Measurements from ENCODE around the gene CADPS.

CADPS gene

DNA sequence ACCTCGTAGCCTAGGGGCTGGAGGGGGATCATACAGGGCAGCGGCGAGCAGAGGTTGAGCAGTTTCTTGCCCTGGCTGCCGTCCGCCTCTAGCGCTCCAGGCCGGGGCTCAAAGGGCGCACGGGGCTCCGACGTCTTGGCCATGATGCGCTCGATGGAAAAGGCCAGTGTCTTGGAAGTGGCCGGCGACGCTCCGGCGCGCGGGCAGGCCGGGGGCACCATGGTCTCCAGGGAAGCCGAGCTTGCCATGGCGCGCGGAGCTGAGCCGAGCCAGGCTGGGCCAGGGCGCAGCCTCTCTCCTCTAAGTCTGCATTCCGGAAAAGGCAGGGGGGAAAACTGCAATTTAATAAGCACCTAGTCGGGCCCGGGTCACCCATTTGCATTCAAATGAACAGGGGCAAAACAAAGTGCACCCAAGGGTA lies 502.6 kb downstream of the CADPS start:
- no peak for TF ChIP-seq ZFX (IDR thresholded peaks at IDR 0.05)
- TF ChIP-seq, protein P1, sequence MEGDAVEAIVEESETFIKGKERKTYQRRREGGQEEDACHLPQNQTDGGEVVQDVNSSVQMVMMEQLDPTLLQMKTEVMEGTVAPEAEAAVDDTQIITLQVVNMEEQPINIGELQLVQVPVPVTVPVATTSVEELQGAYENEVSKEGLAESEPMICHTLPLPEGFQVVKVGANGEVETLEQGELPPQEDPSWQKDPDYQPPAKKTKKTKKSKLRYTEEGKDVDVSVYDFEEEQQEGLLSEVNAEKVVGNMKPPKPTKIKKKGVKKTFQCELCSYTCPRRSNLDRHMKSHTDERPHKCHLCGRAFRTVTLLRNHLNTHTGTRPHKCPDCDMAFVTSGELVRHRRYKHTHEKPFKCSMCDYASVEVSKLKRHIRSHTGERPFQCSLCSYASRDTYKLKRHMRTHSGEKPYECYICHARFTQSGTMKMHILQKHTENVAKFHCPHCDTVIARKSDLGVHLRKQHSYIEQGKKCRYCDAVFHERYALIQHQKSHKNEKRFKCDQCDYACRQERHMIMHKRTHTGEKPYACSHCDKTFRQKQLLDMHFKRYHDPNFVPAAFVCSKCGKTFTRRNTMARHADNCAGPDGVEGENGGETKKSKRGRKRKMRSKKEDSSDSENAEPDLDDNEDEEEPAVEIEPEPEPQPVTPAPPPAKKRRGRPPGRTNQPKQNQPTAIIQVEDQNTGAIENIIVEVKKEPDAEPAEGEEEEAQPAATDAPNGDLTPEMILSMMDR (conservative IDR thresholded peaks at IDR 0.05): no peak
- H3K27ac ChIP-seq: no peak overlapping the region

DNA sequence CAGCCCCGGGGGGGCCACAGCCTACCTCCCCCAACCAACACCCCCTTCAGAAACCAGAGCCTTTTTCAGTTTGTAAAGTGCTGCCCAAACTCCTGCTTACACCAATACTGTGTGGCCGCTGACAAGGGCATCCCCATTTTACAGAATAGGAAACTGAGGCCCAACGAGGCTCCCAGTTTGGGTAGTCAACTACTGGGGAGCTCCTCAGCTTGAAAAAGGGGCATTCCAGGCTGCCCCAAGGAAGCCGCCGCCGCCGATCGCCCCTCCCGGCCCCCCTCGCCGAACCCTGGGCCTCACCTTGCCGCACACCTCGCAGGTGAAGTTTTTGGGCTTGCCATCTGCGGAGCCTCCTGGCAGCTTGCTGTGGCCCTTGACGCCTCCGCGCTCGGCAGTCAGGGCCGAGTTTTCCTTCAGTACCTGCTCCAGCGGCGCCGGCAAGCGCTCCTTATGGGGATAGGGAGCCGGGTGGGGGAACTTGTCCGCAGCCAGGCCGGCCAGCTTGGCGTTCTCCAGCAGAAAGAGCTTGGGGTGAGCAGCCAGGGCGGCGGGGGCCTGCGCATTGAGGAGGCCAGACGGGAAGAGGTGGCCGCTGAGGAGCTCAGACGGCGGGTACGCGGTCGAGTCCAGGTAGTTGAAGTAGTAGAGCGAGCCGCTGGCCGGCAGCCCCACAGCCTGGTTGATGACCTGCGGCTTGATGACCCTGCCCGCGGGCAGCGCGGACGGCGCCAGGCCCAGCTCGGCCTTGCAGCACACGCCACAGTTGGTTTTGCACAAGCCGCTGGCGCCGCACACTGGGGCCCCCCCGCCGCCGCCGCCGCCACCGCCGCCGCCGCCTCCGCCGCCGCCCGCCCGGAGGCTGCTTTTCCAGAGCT lies 503.3 kb downstream of the CADPS start:
- H3K27ac ChIP-seq: no peak overlapping the region
- no peak for TF ChIP-seq ZFX (IDR thresholded peaks at IDR 0.05)
- TF ChIP-seq, protein P1 (conservative IDR thresholded peaks at IDR 0.05): no peak

DNA sequence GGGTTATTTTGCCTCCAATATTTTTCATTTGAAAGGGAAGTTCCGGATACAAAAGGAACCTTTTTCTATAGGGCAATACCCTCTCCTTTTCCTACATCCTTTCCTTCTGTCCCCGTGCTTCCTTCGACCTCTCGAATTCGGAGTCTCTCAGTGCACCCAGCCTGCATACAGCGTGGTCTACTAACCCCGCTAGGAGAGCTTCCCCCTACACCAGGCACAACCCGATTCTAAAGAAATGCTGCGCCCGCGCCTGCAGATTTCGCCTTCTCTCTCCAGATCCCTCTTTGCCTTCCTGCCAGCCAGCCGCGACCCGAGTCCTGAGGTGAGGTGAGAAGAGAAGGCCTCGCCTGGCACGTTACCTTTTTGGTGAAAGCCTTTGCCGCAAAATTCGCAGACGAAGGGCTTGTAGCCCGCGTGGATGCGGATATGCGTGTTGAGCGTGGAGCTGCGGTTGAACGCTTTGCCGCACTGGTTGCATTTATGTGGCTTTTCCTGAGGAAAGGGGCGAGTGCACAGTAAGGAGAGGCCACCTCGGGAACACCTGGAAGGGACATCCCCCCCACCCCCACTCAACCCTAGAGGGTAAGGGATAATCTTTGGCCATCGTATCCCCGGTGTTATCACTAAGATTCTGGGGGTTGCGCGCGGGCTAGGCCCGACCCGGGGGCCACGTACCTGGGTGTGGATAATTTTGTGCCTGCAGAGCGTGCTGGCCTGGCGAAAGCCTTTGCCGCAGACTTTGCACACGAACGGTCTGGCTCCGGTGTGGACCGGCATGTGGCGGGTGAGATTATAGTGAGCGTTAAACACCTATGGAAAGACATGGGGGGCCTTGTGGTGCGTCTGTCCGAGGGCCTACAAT lies 504.1 kb downstream of the CADPS start:
- TF ChIP-seq, protein P1 (conservative IDR thresholded peaks at IDR 0.05): no peak
- no peak for TF ChIP-seq ZFX (IDR thresholded peaks at IDR 0.05)
- H3K27ac ChIP-seq: no peak overlapping the region

DNA sequence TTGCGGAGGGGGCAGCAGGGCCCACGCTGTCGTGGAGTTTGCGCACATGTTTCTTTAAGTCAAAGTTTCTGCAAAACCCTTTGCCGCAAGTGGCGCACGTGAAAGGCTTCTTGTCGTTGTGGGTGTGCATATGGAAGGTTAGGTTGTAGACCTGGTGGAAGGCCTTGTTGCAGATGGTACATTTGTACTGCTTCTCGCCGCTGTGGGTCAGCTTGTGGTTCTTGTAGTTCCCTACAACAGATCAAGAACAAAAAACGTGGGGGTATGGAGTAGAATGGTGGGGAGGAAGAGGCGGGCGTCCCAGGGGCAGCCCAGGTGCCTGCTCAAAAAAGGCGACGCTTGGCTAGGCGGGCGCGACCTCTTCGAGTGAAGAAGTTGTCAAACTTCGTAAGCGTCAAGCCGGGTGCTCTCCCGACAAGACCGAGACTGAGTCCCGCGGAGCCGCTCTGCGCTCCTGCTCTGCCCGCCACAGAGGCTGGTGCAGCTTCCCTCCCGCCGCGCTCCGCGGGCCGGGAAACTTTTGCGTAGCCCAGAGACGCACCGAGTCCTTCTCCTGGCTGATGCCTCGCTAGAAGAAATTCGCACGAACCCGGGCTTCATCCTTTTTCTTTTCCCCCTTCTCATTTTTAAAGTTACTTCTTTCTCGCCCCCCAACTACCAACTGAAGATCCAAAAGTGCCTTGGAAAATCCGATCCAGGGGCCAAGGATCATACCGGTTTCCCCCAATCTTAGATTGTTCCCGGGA lies 504.9 kb downstream of the CADPS start:
- H3K27ac ChIP-seq: no peak overlapping the region
- TF ChIP-seq, protein P1 (conservative IDR thresholded peaks at IDR 0.05): no peak
- TF ChIP-seq ZFX (IDR thresholded peaks at IDR 0.05): no peak

DNA sequence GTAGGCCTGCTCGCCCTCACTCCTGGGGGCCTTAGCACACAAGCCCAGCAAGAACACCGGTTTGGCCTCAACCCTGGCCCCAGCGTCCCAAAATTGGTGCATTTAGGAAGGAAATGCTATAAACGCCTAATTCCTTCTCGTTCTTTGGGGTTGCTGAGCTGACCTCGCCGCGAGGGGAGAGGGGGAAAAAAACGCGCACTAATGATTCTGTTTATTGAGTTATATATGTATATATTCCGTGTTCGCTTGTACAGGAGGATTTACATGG lies 505.8 kb downstream of the CADPS start:
- no peak overlapping the region for H3K27ac ChIP-seq
- TF ChIP-seq, protein P1 (conservative IDR thresholded peaks at IDR 0.05): no peak
- no peak for TF ChIP-seq ZFX (IDR thresholded peaks at IDR 0.05)

DNA sequence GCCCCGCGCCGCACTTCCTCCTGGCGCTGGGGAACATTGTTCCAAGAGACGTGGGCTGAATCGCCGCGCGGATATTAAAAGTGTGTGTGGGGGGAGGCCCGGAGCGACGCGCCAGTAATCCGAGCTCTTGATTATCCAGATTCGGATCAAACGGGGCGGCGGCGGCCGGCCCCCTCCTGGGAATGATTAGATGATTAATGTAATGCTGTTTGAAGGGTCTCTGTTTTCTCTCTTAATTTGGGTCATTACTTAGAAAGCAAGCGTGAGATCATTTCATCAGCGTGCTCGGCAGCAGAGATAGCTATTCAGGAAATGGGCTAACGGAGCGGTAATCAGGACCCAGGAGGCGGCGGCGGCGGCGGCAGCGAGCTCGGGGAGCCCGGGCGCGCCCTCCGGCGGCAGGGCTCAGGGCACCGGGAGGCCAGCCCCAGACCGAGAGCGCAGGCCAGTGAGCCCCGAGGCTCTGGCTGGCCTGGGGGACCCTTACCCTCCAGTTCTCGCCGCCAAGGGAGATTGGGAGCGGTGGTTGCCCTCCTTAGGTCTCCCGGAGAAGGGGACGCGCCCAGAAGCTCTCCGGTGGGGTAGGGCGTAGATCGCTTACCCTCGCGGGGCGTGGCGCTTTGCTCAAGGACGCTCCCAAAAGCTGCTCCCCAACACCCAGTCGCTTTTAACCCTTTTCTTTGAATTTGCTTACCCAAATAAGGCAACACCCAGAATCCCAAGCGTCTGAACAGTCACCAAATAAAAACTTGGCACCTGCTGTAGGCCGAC lies 506.3 kb downstream of the CADPS start:
- no peak for TF ChIP-seq ZFX (IDR thresholded peaks at IDR 0.05)
- no peak overlapping the region for H3K27ac ChIP-seq

DNA sequence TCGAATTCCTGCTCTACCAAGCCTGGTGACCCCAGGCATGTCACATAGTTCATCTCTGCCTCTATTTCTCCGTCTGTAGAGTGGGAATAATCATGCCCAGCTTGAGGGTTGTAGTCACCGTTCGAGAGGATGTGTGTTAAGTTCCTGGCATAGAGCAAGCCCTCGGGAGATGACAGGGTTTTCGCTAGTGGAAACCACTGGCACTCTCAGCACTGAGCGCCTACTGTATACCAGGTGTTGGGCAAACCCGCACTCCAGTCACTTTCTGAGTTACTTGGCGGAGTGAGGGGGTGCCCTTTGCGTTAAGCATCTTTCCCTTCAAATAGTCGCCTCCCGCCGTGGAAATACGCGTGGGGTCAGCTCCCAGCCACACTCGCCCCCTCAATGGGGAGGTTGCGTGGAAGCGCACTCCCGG lies 506.9 kb downstream of the CADPS start:
- TF ChIP-seq, protein P1 (conservative IDR thresholded peaks at IDR 0.05): no peak
- no peak for TF ChIP-seq ZFX (IDR thresholded peaks at IDR 0.05)
- H3K27ac ChIP-seq: no peak overlapping the region
